Measurements from ENCODE around the gene COQ2.
"Not testable (repeated sequence)": the region's sequence is repeated elsewhere in the genome, so short reads cannot be mapped to it uniquely, and the experiment has no call there.

COQ2 gene

GRCh38 chr4:83305187-83305586 is 20.6 kb upstream of the COQ2 start:
- Mint-ChIP-seq H3K4me3 (no peak overlapping the region), H3K9me3 (no peaks in the 10 kb centered on the region), H3K36me3 (peaks cover 19% of the 10 kb centered on the region), H3K27ac (no peak overlapping the region), H3K4me1 (no peaks in the 10 kb centered on the region)
- DNase-seq (ENCODE audit: low spot score in 2 of 2) (no peak), ATAC-seq (no peak)

GRCh38 chr4:83297548-83298260 is 13.1 kb upstream of the COQ2 start:
- no peaks in the 10 kb centered on the region for H3K9me3 Mint-ChIP-seq
- peaks cover 13% of the 10 kb centered on the region for H3K36me3 Mint-ChIP-seq
- ATAC-seq: no peak
- peaks cover 11% of the 10 kb centered on the region for H3K4me1 Mint-ChIP-seq
- H3K27ac Mint-ChIP-seq: peak overlapping the region; percentile 41
- DNase-seq (ENCODE audit: low spot score in 2 of 2): no peak
- H3K4me3 Mint-ChIP-seq: no peak overlapping the region

DNA sequence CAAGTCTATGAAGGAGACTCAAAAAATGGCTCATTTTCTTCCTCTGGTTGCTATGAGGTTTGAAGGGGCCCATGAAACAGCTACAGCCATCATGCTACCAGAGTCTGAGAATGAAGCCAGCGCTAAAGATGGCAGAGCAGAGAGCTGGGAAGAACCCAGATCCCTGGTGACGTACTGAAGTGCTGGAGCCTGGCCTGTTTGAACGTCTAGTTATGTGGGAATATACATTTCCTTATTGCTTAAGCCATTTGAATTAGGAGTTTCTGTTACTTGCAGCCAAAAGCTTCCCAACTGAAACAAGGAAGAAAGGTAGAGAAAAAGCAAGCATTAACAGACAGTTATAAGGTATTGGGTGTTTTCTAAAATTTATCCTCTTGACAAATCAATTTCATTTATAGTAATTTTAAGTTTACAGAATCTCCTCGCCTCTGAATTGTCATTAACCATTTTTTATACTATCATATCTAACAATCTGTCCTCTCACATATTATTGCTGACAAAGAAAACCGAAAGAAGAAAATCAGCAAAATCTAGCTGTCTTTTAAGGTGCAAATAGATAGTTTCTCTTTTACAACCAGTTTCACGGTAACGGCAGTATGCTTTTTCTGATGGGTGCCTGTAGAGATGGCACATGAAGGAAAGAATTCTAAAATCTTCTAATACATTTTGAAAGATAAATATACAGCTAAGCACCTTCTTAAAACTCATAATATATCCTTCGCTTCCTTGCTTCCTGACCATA is 8.9 kb upstream of the COQ2 start:
- H3K36me3 Mint-ChIP-seq: no peaks in the 10 kb centered on the region
- ATAC-seq (no peak), DNase-seq (ENCODE audit: low spot score in 2 of 2) (no peak)
- H3K9me3 Mint-ChIP-seq: no peaks in the 10 kb centered on the region
- peaks cover 11% of the 10 kb centered on the region for H3K4me1 Mint-ChIP-seq
- peak overlapping the region; percentile 22 for H3K4me3 Mint-ChIP-seq
- peak overlapping the region; percentile 41 for H3K27ac Mint-ChIP-seq

GRCh38 chr4:83290059-83290774 is 5.6 kb upstream of the COQ2 start:
- not testable (repeated sequence) for ATAC-seq; H3K27ac Mint-ChIP-seq; H3K4me3 Mint-ChIP-seq; H3K4me1 Mint-ChIP-seq; DNase-seq (ENCODE audit: low spot score in 2 of 2); H3K36me3 Mint-ChIP-seq; H3K9me3 Mint-ChIP-seq

GRCh38 chr4:83288381-83288780 is 3.8 kb upstream of the COQ2 start:
- peaks cover 21% of the 10 kb centered on the region for H3K4me1 Mint-ChIP-seq
- DNase-seq (ENCODE audit: low spot score in 2 of 2); H3K36me3 Mint-ChIP-seq; H3K4me3 Mint-ChIP-seq; ATAC-seq; H3K9me3 Mint-ChIP-seq; H3K27ac Mint-ChIP-seq: not testable (repeated sequence)

DNA sequence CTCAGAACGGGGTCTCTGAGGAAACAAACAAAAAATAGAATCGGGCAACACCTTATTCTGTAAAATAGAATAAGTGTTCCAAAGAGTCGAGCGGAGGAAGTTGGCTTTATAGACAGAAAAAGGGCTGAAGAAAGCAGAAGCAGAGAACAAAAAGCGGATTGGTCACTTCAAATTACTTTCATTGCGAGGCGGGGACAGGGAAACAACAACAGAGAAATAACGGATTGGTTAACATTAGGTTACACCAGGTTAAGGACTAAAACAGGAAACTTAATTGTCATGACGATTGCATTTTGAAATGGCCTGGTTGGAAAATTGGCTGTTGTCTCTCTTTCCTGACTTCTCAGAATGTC is 433 bp upstream of the COQ2 start:
- DNase-seq (ENCODE audit: low spot score in 2 of 2) (peak in 1 of 2 donors; percentile 59), ATAC-seq (no peak)
- peak overlapping the region; percentile 92 for H3K4me3 Mint-ChIP-seq
- H3K4me1 Mint-ChIP-seq: peaks cover 40% of the 10 kb centered on the region
- peak overlapping the region; percentile 98 for H3K27ac Mint-ChIP-seq
- no peaks in the 10 kb centered on the region for H3K9me3 Mint-ChIP-seq
- H3K36me3 Mint-ChIP-seq: peaks cover 6% of the 10 kb centered on the region

GRCh38 chr4:83283181-83283580 is 1.4 kb downstream of the COQ2 start:
- DNase-seq (ENCODE audit: low spot score in 2 of 2) (no peak), ATAC-seq (no peak)
- Mint-ChIP-seq H3K4me3 (peak overlapping the region; percentile 92), H3K9me3 (no peaks in the 10 kb centered on the region), H3K27ac (no peak overlapping the region), H3K36me3 (peaks cover 13% of the 10 kb centered on the region), H3K4me1 (peaks cover 40% of the 10 kb centered on the region)

- no peak overlapping the region for H3K4me3 Mint-ChIP-seq
- H3K36me3 Mint-ChIP-seq: peaks cover 22% of the 10 kb centered on the region
- peaks cover 44% of the 10 kb centered on the region for H3K4me1 Mint-ChIP-seq
- ATAC-seq (no peak), DNase-seq (ENCODE audit: low spot score in 2 of 2) (peak; percentile 42 to 80)
- H3K27ac Mint-ChIP-seq: no peak overlapping the region
- H3K9me3 Mint-ChIP-seq: no peaks in the 10 kb centered on the region
Measured at GRCh38 chr4:83282049-83282535, 2.5 kb downstream of the COQ2 start.

DNA sequence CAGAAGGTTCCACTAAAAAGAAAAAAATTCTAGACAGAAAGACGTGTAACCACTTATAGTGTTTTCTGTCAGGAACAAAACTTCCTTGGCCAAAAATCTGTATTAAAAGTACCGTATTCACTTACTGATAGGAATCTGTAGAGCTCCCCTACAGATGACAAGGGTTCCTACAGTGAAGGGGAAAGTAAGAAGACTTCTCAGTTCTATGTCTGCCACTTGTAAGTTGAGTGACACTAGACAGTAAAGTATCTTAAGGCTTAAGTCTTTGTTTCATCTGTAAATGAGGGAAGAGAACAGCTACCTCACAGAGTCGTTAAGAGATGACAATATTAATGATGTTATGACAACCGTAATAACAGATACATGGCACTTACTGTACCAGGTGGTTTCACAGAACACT is 3.3 kb downstream of the COQ2 start:
- Mint-ChIP-seq H3K27ac (no peak overlapping the region), H3K9me3 (no peaks in the 10 kb centered on the region), H3K4me3 (no peak overlapping the region), H3K4me1 (peaks cover 50% of the 10 kb centered on the region), H3K36me3 (peaks cover 24% of the 10 kb centered on the region)
- DNase-seq (ENCODE audit: low spot score in 2 of 2): no peak
- no peak for ATAC-seq

GRCh38 chr4:83276299-83277040 is 8.1 kb downstream of the COQ2 start:
- DNase-seq (ENCODE audit: low spot score in 2 of 2): no peak
- Mint-ChIP-seq H3K4me1 (peaks cover 23% of the 10 kb centered on the region), H3K27ac (no peak overlapping the region), H3K9me3 (no peaks in the 10 kb centered on the region), H3K36me3 (peaks cover 35% of the 10 kb centered on the region), H3K4me3 (no peak overlapping the region)
- peak; percentile 89 for ATAC-seq

GRCh38 chr4:83273926-83274325 is 10.7 kb downstream of the COQ2 start:
- not testable (repeated sequence) for DNase-seq (ENCODE audit: low spot score in 2 of 2); H3K9me3 Mint-ChIP-seq; ATAC-seq; H3K4me3 Mint-ChIP-seq; H3K27ac Mint-ChIP-seq
- H3K4me1 Mint-ChIP-seq: peaks cover 15% of the 10 kb centered on the region
- peaks cover 40% of the 10 kb centered on the region for H3K36me3 Mint-ChIP-seq

- DNase-seq (ENCODE audit: low spot score in 2 of 2): no peak
- no peak overlapping the region for H3K27ac Mint-ChIP-seq
- H3K36me3 Mint-ChIP-seq: peaks cover 39% of the 10 kb centered on the region
Measured at GRCh38 chr4:83272900-83273299, 11.7 kb downstream of the COQ2 start.

GRCh38 chr4:83269256-83269655 is 15.3 kb downstream of the COQ2 start:
- Mint-ChIP-seq H3K36me3 (peaks cover 35% of the 10 kb centered on the region), H3K4me3 (no peak overlapping the region), H3K4me1 (peaks cover 11% of the 10 kb centered on the region), H3K27ac (no peak overlapping the region), H3K9me3 (no peaks in the 10 kb centered on the region)
- ATAC-seq: no peak
- no peak for DNase-seq (ENCODE audit: low spot score in 2 of 2)

More at GRCh38 chr4:83272900-83273299, 11.7 kb downstream of the COQ2 start:
- no peak overlapping the region for H3K4me3 Mint-ChIP-seq
- no peaks in the 10 kb centered on the region for H3K9me3 Mint-ChIP-seq
- ATAC-seq: peak; percentile 46
- H3K4me1 Mint-ChIP-seq: peaks cover 23% of the 10 kb centered on the region

DNA sequence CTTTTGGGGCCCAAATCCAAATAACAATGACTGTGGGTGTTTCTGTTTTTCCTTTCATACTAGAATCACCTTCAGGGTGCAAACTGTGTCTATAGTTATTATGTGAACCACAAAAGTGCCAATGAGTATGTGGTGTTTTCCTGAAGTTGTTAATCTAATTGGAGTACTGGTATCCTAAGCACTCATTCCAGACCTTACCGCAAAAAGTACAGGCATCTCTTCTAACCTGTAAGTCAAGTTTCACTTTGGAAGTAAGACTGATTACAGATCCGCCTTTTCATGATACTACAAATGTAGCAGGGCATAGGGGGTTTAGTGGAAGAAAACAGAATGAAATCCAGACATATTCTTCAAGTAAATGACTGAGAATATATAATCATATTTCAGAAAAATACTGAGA is 16.1 kb downstream of the COQ2 start:
- Mint-ChIP-seq H3K4me1 (peaks cover 11% of the 10 kb centered on the region), H3K36me3 (peaks cover 39% of the 10 kb centered on the region), H3K4me3 (no peak overlapping the region), H3K27ac (no peak overlapping the region), H3K9me3 (no peaks in the 10 kb centered on the region)
- no peak for DNase-seq (ENCODE audit: low spot score in 2 of 2)
- ATAC-seq: no peak
